GM12873 (cell line): ENCODE results near the gene MPL.

ENCODE experiments used
- TF ChIP-seq, protein P1 (sequence below): IDR thresholded peaks from 2 replicates; pipeline ENCODE4 v1.5.1; 2012; ENCODE audit warnings: low read depth, mild to moderate bottlenecking, moderate library complexity, low read length, control low read depth; ENCODE audit not compliant: insufficient read depth; ENCODE audit errors: missing control alignments

Gene MPL

DNA sequence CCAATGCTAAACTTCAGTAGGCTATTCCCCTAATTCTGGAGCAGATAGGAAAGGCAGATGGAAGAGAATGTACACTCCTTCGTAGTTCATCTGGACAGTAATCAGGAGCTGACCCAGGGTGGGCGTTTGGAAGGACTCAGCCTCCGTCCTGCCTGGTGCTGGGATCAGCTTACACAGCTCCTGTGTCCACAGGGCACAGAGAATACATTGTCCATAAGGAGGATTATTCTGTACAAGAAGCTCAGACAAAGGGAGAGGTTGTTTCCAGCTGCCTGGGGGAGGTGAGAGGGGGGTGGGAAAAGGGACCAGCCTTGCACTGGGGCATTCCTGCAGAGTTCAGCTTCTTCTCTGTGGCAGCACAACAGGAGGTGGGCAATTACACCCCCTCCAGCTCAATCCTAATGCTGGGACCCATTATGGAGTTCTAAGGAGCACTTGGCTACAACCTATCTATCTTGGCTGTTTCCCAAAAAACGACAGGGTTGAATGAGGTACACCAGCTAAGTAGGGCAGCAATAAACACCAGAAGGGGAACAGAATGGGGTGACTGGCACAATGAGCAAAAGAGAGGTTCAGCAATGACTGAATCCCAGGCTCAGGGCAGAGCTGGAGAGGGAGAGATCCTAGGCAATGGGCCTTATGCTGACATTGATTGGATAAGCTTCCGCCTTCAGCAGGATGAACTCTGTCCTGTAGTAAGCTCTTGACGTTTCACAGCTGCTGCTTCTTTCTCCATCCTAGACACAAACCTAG lies 44.6 kb downstream of the MPL start:
- TF ChIP-seq, protein P1, sequence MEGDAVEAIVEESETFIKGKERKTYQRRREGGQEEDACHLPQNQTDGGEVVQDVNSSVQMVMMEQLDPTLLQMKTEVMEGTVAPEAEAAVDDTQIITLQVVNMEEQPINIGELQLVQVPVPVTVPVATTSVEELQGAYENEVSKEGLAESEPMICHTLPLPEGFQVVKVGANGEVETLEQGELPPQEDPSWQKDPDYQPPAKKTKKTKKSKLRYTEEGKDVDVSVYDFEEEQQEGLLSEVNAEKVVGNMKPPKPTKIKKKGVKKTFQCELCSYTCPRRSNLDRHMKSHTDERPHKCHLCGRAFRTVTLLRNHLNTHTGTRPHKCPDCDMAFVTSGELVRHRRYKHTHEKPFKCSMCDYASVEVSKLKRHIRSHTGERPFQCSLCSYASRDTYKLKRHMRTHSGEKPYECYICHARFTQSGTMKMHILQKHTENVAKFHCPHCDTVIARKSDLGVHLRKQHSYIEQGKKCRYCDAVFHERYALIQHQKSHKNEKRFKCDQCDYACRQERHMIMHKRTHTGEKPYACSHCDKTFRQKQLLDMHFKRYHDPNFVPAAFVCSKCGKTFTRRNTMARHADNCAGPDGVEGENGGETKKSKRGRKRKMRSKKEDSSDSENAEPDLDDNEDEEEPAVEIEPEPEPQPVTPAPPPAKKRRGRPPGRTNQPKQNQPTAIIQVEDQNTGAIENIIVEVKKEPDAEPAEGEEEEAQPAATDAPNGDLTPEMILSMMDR: no peak

DNA sequence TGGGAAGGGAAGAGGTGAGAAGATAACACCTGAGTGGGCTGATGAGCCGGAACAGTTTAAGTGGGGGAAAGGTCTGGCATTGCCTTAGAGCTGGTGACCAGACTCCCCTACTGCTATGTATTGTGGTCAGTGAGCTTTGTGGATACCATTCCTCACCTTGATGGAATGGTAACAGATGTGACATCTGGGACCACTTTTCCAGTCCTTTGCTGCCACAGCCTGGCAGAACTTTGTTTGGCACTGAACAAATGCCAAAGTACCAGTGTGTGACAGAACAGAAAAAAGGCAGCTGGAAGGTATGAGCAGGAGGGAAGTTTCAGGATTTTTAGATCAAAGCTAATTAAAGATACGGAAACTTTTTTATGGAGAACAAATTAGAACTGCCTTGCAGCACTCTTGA lies 45.8 kb downstream of the MPL start:
- TF ChIP-seq, protein P1: no peak

DNA sequence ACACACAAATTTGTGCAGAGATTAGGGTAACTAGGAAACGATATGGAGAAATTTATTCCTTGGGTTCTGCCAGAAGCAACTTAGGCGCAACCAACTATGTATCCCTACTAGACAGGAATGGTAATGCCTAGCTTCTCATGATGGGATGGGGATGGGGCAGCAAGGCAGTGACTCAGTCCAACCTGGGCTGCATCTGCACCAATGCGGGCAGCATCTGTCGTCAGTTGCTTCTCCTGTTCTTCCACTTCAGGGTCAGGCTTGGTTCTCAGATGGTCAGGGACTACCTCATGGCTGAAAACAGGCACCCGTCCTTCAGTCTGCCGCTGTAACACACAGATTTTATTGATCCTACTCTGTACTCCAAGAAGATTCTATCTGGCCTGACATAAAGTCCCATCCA lies 49.1 kb downstream of the MPL start:
- TF ChIP-seq, protein P1: no peak

DNA sequence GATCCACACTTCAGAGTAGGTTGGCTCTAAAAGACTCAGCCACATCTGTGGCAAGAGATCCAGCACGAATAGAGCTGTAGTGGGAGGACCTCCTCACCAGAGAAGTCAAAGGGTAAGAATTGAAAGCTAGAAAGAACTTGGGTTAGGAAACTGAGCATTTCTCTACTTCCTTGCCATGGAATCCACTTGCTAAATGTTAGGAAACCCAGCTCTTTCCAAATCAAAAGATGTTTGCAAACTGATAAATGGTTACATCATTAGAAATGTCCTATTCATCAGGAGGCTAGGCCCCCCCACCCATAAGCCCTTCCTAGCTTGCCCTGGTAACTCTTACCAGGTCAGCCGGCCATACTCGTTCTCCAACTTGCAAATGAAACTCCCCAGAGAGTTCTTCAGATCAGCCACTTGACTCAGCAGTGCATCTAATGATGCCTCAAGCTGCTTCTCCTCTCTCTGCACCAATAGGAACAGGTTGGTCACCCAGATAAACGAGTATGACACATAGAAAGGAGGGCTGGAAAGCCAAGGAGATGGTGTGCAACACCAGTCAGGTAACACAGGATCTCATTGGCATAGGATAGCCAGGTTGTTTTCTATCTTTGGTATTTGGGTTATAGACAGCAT lies 50.5 kb downstream of the MPL start:
- TF ChIP-seq, protein P1: no peak

DNA sequence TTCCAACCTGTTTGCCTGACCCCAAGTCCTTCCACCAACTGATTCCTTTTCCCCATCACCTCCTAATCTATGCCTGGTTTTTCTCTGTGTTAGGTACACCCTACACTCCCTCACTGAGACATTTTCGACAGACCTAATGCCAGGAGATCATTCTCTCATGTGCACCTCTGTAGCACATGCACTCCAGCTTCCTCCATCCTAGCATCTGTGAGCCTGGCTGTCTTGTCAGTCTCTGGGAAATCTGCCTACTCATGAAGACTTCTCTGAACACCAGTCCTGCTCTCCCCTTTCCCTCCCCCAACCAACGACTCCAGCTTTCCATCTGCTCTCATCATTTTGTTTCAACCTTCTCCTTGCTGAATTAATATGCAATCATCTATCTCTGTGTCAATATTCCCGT lies 51.0 kb downstream of the MPL start:
- TF ChIP-seq, protein P1: no peak

DNA sequence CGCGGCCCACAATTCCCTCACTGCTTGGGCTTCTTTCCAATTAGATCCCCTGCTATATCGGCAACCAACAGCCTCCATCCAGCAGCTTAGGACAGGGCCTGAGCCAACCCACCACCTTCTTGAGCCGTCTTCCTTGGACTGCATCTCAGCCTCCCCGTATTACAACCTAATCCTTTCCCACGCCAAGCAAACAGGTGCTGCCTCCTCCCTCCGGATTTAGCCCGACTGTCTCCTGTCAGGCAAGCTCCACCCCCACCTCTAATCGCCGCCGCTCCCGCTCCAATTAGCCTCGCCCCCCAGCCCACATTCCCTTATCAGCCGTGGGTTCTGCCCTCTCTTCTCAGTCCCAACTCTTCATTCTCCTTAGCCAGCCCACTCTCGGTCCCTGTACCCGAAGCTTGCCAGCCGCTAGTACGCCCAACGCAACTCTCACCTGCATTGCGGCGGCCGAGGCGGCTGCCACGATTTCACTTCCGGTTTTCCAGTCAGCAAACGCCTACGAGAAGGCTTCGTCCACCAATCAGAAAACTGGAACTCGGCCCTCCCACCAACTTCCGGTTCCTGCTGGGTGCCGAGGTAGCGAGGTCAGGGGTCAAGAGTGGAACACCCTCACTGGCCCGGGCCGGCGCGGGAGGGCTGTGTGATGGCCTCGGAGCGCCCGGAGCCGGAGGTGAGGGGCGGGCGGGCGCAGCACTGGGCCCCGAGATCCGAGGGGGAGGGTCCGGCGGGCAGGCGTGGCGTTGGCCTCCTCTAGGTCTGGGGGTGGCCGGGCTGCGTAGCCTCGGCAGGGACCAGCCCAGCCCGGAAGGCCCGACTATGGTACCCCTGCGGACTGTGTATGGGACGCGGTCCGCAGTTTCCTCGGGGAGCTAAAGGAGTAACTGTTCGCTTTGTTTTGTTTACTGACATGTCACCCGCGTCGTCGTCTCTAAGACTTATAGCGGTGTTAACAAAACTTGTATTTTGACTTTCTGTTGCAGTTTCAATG lies 52.0 kb downstream of the MPL start, which contains the start of the genes MED8 and SZT2:
TSS of gene MED8 (minus strand) at position 475 of the 988 bp plus-strand sequence. CDS start at position 439, 36 bp downstream.
TSS of gene SZT2 (plus strand) at position 574 of the 988 bp plus-strand sequence. CDS start at position 644, 70 bp downstream.
- TF ChIP-seq, protein P1: no peak
